Liver (tissue), 10 donors: ENCODE results near the gene KLHL33. TPM values are rescaled to one million over a fixed set of nuclear protein-coding genes. Genes with fewer than 3 reads are reported as not detected.
A peak's percentile ranks its signal among the peaks of the same experiment; 100 is the strongest.

ENCODE experiments used
- DNase-seq: peaks from one replicate; pipeline ENCODE4 v3.0.0-alpha.2; 2017; ENCODE audit warnings: low spot score
- H3K27ac ChIP-seq, 2 donors: one replicate each; pipeline ENCODE4 v1.7.0; 2013; ENCODE audit warnings: inconsistent platforms in 2 of 2, low read length in 2 of 2, control low read depth in 1 of 2, low read depth in 1 of 2, mild to moderate bottlenecking in 1 of 2
- H3K27me3 ChIP-seq, 4 donors: one replicate each; pipeline versions ENCODE4 v1.6.1 to v1.7.0; 2013; ENCODE audit warnings: low read length in 3 of 4, inconsistent platforms in 1 of 4, mild to moderate bottlenecking in 1 of 4, moderate library complexity in 1 of 4; ENCODE audit not compliant: control insufficient read depth in 4 of 4, insufficient read depth in 4 of 4
- H3K36me3 ChIP-seq, 4 donors: one replicate each; pipeline versions ENCODE4 v1.6.1 to v1.7.0; 2013; ENCODE audit warnings: low read length in 3 of 4, mild to moderate bottlenecking in 3 of 4, low read depth in 1 of 4, moderate library complexity in 1 of 4; ENCODE audit not compliant: control insufficient read depth in 4 of 4, insufficient read depth in 3 of 4
- H3K4me1 ChIP-seq, 4 donors: one replicate each; pipeline versions ENCODE4 v1.6.1 to v1.7.0; 2013; ENCODE audit warnings: low read length in 3 of 4, mild to moderate bottlenecking in 3 of 4, moderate library complexity in 1 of 4; ENCODE audit not compliant: control insufficient read depth in 4 of 4, insufficient read depth in 4 of 4
- H3K4me3 ChIP-seq, 3 donors: one replicate each; pipeline versions ENCODE4 v1.6.1 to v1.7.0; 2013; ENCODE audit warnings: low read length in 3 of 3, control low read depth in 1 of 3, low read depth in 1 of 3, mild to moderate bottlenecking in 1 of 3
- H3K9ac ChIP-seq, 2 donors: one replicate each; pipeline ENCODE4 v1.7.0; 2013; ENCODE audit warnings: low read length in 2 of 2, mild to moderate bottlenecking in 2 of 2, moderate library complexity in 2 of 2, control low read depth in 1 of 2, low read depth in 1 of 2
- H3K9me3 ChIP-seq, 4 donors: one replicate each; pipeline versions ENCODE4 v1.6.1 to v1.7.0; 2013; ENCODE audit warnings: low read length in 3 of 4; ENCODE audit not compliant: control insufficient read depth in 4 of 4
- ATF3 ChIP-seq: IDR thresholded peaks from 2 replicates; pipeline ENCODE4 v1.6.1; 2016; ENCODE audit warnings: antibody characterized with exemption
- FOXA1 ChIP-seq: IDR thresholded peaks from 2 replicates; pipeline ENCODE4 v1.6.1; 2016; ENCODE audit warnings: antibody characterized with exemption
- FOXA2 ChIP-seq: IDR thresholded peaks from 2 replicates; pipeline ENCODE4 v1.6.1; 2016; ENCODE audit warnings: antibody characterized with exemption
- HNF4A ChIP-seq, 2 donors: conservative IDR thresholded peaks; 2 replicates each; pipeline ENCODE4 v1.6.1; 2016; ENCODE audit warnings: antibody characterized with exemption in 2 of 2, mild to moderate bottlenecking in 2 of 2
- HNF4G ChIP-seq: IDR thresholded peaks from 2 replicates; pipeline ENCODE4 v1.6.1; 2016; ENCODE audit warnings: antibody characterized with exemption
- JUND ChIP-seq, 2 donors: IDR thresholded peaks; 2 replicates each; pipeline ENCODE4 v1.6.1; 2016; ENCODE audit warnings: antibody characterized with exemption in 2 of 2
- MAX ChIP-seq: IDR thresholded peaks from 2 replicates; pipeline ENCODE4 v1.6.1; 2016; ENCODE audit warnings: antibody characterized with exemption
- RXRA ChIP-seq, 2 donors: IDR thresholded peaks; 2 replicates each; pipeline ENCODE4 v1.6.1; 2017 to 2018; ENCODE audit warnings: antibody characterized with exemption in 2 of 2, mild to moderate bottlenecking in 1 of 2
- SP1 ChIP-seq: IDR thresholded peaks from 2 replicates; pipeline ENCODE4 v1.6.1; 2018; ENCODE audit warnings: antibody characterized with exemption, mild to moderate bottlenecking
- TAF1 ChIP-seq: conservative IDR thresholded peaks from 2 replicates; pipeline ENCODE4 v1.6.1; 2016; ENCODE audit warnings: antibody characterized with exemption, mild to moderate bottlenecking
- YY1 ChIP-seq: IDR thresholded peaks from 2 replicates; pipeline ENCODE4 v1.6.1; 2016; ENCODE audit warnings: antibody characterized with exemption, mild to moderate bottlenecking
- ZBTB33 ChIP-seq: IDR thresholded peaks from 2 replicates; pipeline ENCODE4 v1.6.1; 2016; ENCODE audit warnings: antibody characterized with exemption
- WGBS: extraction: QIAGEN DNeasy Blood & Tissue Kit; methylation state at CpG from one replicate; pipeline ENCODE4 v1.1.7; 2013; 5-methylcytosine and 5-hydroxymethylcytosine counted together
- polyA plus RNA-seq, 2 donors: library from polyadenylated mRNA; stranded (reverse) in 1 of 2; unstranded in 1 of 2; fragments of 200-250 nt in 1 of 2; fragments of >200 nt in 1 of 2; fragmentation: Nextera tagmentation in 1 of 2; extraction: Ambion mirVana in 1 of 2; gene quantifications; one replicate each; pipeline versions ENCODE4 v1.2.1 to v1.2.3, GENCODE V29; 2013 to 2015
- small RNA-seq: library from RNA; depleted of rRNA; stranded (forward); fragments of <200 nt; gene quantifications from one replicate; pipeline ENCODE3, GENCODE V24; 2014
- total RNA-seq, 2 donors: library from RNA; depleted of rRNA; stranded (reverse); fragments of >200 nt; gene quantifications; one replicate each; pipeline ENCODE4 v1.2.3, GENCODE V29; 2014
- donor health status: healthy.
- donor health status: healthy.
- donor health status: healthy.
- donor health status: healthy.
- donor health status: healthy.

KLHL33 gene
- total and polyA plus RNA-seq, 4 donors: 0.06 to 0.23 (median 0.15) TPM

- peaks cover 22 to 86% (median 47%) of the 10 kb centered on the region in 4 donors for H3K36me3 ChIP-seq
- no peaks in the 10 kb centered on the region for H3K27me3 ChIP-seq
- no peaks in the 10 kb centered on the region for H3K9me3 ChIP-seq
- no peak overlapping the region for H3K27ac ChIP-seq
- no peak for TF ChIP-seq SP1
- no peak overlapping the region for H3K4me3 ChIP-seq
- H3K9ac ChIP-seq: no peak overlapping the region
- peaks cover 0 to 10% (median 8%) of the 10 kb centered on the region in 4 donors for H3K4me1 ChIP-seq
- 26% methylated on average over 1 of the region's 1 CpG for WGBS
- no peak for DNase-seq
Observed at GRCh38 chr14:20379743-20380142, 56.2 kb downstream of the KLHL33 start.

GRCh38 chr14:20377171-20377570 is 58.8 kb downstream of the KLHL33 start:
- DNase-seq: no peak
- Histone ChIP-seq H3K4me3 (no peak overlapping the region), H3K27me3 (no peaks in the 10 kb centered on the region), H3K9ac (no peak overlapping the region), H3K36me3 (peaks cover 24 to 85% (median 51%) of the 10 kb centered on the region in 4 donors), H3K27ac (no peak overlapping the region), H3K9me3 (no peaks in the 10 kb centered on the region), H3K4me1 (peaks cover 0 to 10% (median 8%) of the 10 kb centered on the region in 4 donors)
- TF ChIP-seq MAX (no peak), ATF3 (no peak), TAF1 (no peak), FOXA1 (no peak), FOXA2 (no peak), SP1 (no peak), YY1 (no peak), RXRA (IDR thresholded peaks at IDR 0.05) (no peak), ZBTB33 (no peak), JUND (IDR thresholded peaks at IDR 0.05) (no peak), HNF4G (no peak)
- 97% methylated on average over 2 of the region's 2 CpGs for WGBS

- H3K27me3 ChIP-seq: no peaks in the 10 kb centered on the region
- peaks cover 0 to 10% (median 8%) of the 10 kb centered on the region in 4 donors for H3K4me1 ChIP-seq
- H3K4me3 ChIP-seq: no peak overlapping the region
- TF ChIP-seq HNF4A (conservative IDR thresholded peaks at IDR 0.05) (peak in 1 of 2 donors; percentile 13), FOXA2 (peak; percentile 13), FOXA1 (no peak)
- H3K9me3 ChIP-seq: no peaks in the 10 kb centered on the region
- H3K36me3 ChIP-seq: peaks cover 19 to 85% (median 51%) of the 10 kb centered on the region in 4 donors
- H3K27ac ChIP-seq: no peak overlapping the region
- H3K9ac ChIP-seq: no peak overlapping the region
- WGBS: 66% methylated on average over 12 of the region's 12 CpGs
- peak; percentile 48 for DNase-seq
Observed at GRCh38 chr14:20376071-20376588, 59.8 kb downstream of the KLHL33 start.

Small RNA genes within 50 kb of the gene (small RNA-seq; reads per million reads assigned to genes)
- gene RNA5SP382: not detected

Other genes starting within 250 kb of the KLHL33 start
- gene OR11G2, start 245.3 kb downstream of the KLHL33 start, total RNA-seq: not detected
- not detected for gene OR11G2, start 245.3 kb downstream of the KLHL33 start, polyA plus RNA-seq
- not detected for gene OR11H6, start 212.5 kb downstream of the KLHL33 start, total RNA-seq
- gene OR11H6, start 212.5 kb downstream of the KLHL33 start, polyA plus RNA-seq: not detected
- gene OR11H7, start 207.2 kb downstream of the KLHL33 start, total RNA-seq: not detected
- gene OR11H7, start 207.2 kb downstream of the KLHL33 start, polyA plus RNA-seq: not detected
- not detected for gene OR11H4, start 196.9 kb downstream of the KLHL33 start, total RNA-seq
- not detected for gene OR11H4, start 196.9 kb downstream of the KLHL33 start, polyA plus RNA-seq
- gene TTC5, start 130.2 kb downstream of the KLHL33 start, total RNA-seq: 1 to 10 TPM; 5.2 to 8.3 TPM
- 1 to 10 TPM; 2.5 to 3.3 TPM for gene TTC5, start 130.2 kb downstream of the KLHL33 start, polyA plus RNA-seq
- 10 to 100 TPM; 14.5 to 31.0 TPM for gene CCNB1IP1, start 102.9 kb downstream of the KLHL33 start, total RNA-seq
- gene CCNB1IP1, start 102.9 kb downstream of the KLHL33 start, polyA plus RNA-seq: 10 to 100 TPM; 14.9 to 16.5 TPM
- 1 to 10 TPM; 7.1 to 7.2 TPM for gene PARP2, start 92.5 kb downstream of the KLHL33 start, total RNA-seq
- gene PARP2, start 92.5 kb downstream of the KLHL33 start, polyA plus RNA-seq: 10 to 100 TPM in 1 of 2 donors, 1 to 10 TPM in 1; 5.6 to 13.3 TPM
- gene TEP1, start 22.7 kb downstream of the KLHL33 start, total RNA-seq: 10 to 100 TPM in 1 of 2 donors, 1 to 10 TPM in 1; 8.7 to 20.7 TPM
- gene TEP1, start 22.7 kb downstream of the KLHL33 start, polyA plus RNA-seq: 1 to 10 TPM; 3.9 to 6.5 TPM
- gene OSGEP, start 18.6 kb upstream of the KLHL33 start, total RNA-seq: 10 to 100 TPM; 29.0 to 39.0 TPM
- 10 to 100 TPM; 18.1 to 20.5 TPM for gene OSGEP, start 18.6 kb upstream of the KLHL33 start, polyA plus RNA-seq
- 10 to 100 TPM; 32.4 to 43.2 TPM for gene APEX1, start 19.1 kb upstream of the KLHL33 start, total RNA-seq
- 10 to 100 TPM; 50.3 to 64.5 TPM for gene APEX1, start 19.1 kb upstream of the KLHL33 start, polyA plus RNA-seq
- 10 to 100 TPM; 14.1 to 14.6 TPM for gene PIP4P1, start 25.3 kb upstream of the KLHL33 start, total RNA-seq
- gene PIP4P1, start 25.3 kb upstream of the KLHL33 start, polyA plus RNA-seq: 10 to 100 TPM; 13.2 to 14.9 TPM
- gene PNP, start 33.2 kb upstream of the KLHL33 start, total RNA-seq: 100 to 1,000 TPM in 1 of 2 donors, 10 to 100 TPM in 1; 41.8 to 156 TPM
- 10 to 100 TPM; 22.9 to 29.9 TPM for gene PNP, start 33.2 kb upstream of the KLHL33 start, polyA plus RNA-seq
- gene RNASE10, start 69.4 kb upstream of the KLHL33 start, total RNA-seq: under 1 TPM in 1 of 2 donors, not detected in 1; 0.19 TPM
- gene RNASE10, start 69.4 kb upstream of the KLHL33 start, polyA plus RNA-seq: not detected
- not detected for gene RNASE9, start 124.9 kb upstream of the KLHL33 start, total RNA-seq
- not detected for gene RNASE9, start 124.9 kb upstream of the KLHL33 start, polyA plus RNA-seq
- not detected for gene RNASE11, start 151.8 kb upstream of the KLHL33 start, total RNA-seq
- gene RNASE11, start 151.8 kb upstream of the KLHL33 start, polyA plus RNA-seq: not detected
- gene RNASE12, start 155.2 kb upstream of the KLHL33 start, total RNA-seq: not detected
- not detected for gene RNASE12, start 155.2 kb upstream of the KLHL33 start, polyA plus RNA-seq
- gene OR6S1, start 205.5 kb upstream of the KLHL33 start, total RNA-seq: not detected
- gene OR6S1, start 205.5 kb upstream of the KLHL33 start, polyA plus RNA-seq: not detected
- gene RNASE4, start 248.4 kb upstream of the KLHL33 start, total RNA-seq: 100 to 1,000 TPM; 129 to 191 TPM
- gene RNASE4, start 248.4 kb upstream of the KLHL33 start, polyA plus RNA-seq: 100 to 1,000 TPM; 176 to 319 TPM